ENCODE measurements around the gene RPL5. TPM values are rescaled to one million over a fixed set of nuclear protein-coding genes. Genes with fewer than 3 reads are reported as not detected.

The RPL5 gene
- total RNA-seq, 1 experiment from 2014 or later, result 1,430 TPM

DNA sequence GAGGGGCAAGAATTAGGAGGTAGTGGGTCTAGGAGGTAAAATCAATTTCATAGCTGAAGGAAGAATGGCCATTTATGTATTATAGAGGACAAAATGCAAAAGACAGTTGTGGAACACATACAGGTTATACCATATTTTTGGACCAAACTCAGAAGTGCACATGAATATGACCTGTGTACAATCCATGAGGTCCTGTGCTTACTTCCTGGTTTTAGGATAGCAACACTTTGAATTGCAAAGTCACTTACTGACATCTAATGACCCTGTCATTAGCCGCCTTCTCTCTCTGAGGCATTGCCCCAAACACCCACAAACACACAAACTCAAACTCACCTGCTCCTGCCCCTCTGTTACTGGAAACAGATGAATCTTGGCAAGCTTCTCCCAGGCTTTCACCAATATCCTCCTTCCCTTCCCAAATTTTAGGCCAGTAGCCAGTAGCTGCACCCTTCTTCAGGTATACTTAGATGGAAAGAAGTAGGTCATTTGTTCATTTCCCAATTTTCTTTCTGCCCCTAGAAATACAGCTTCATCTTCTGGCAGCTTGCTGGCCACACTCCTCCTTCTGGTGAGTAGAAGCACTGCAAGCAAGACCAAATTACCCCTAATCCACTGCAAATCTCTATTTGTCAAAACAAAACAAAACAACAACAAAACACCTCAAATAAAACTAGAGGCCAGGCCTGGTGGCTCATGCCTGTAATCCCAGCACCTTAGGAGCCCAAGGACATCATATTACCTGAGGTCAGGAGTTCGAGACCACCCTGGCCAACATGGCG is 13.7 kb upstream of the RPL5 start:
- no peak overlapping the region for H3K4me3 Mint-ChIP-seq
- no peaks in the 10 kb centered on the region for H3K9me3 Mint-ChIP-seq
- TF ChIP-seq, protein P1, sequence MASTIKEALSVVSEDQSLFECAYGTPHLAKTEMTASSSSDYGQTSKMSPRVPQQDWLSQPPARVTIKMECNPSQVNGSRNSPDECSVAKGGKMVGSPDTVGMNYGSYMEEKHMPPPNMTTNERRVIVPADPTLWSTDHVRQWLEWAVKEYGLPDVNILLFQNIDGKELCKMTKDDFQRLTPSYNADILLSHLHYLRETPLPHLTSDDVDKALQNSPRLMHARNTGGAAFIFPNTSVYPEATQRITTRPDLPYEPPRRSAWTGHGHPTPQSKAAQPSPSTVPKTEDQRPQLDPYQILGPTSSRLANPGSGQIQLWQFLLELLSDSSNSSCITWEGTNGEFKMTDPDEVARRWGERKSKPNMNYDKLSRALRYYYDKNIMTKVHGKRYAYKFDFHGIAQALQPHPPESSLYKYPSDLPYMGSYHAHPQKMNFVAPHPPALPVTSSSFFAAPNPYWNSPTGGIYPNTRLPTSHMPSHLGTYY (CRISPR knock-in tag; IDR thresholded peaks at IDR 0.05), result no peak
- TF ChIP-seq, protein P2, sequence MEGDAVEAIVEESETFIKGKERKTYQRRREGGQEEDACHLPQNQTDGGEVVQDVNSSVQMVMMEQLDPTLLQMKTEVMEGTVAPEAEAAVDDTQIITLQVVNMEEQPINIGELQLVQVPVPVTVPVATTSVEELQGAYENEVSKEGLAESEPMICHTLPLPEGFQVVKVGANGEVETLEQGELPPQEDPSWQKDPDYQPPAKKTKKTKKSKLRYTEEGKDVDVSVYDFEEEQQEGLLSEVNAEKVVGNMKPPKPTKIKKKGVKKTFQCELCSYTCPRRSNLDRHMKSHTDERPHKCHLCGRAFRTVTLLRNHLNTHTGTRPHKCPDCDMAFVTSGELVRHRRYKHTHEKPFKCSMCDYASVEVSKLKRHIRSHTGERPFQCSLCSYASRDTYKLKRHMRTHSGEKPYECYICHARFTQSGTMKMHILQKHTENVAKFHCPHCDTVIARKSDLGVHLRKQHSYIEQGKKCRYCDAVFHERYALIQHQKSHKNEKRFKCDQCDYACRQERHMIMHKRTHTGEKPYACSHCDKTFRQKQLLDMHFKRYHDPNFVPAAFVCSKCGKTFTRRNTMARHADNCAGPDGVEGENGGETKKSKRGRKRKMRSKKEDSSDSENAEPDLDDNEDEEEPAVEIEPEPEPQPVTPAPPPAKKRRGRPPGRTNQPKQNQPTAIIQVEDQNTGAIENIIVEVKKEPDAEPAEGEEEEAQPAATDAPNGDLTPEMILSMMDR (IDR thresholded peaks at IDR 0.05), result peak; percentile 40
- H3K27ac Mint-ChIP-seq, result peak overlapping the region; percentile 44; the same call in 1 of the 2 replicates
- ATAC-seq (peak; percentile 80), DNase-seq (ENCODE audit: low spot score) (peak; percentile 20)
- H3K4me1 Mint-ChIP-seq, result peaks cover 2% of the 10 kb centered on the region; the same call in 1 of the 2 replicates
- H3K27me3 Mint-ChIP-seq (ENCODE audit: low read depth), result no peaks in the 10 kb centered on the region
- H3K36me3 Mint-ChIP-seq, result no peaks in the 10 kb centered on the region
- ChIA-PET CTCF (interaction anchor here (0.6 to 3.5 kb wide), 27 partner anchors 9 to 510 kb away, joined by 3 to 99 read pairs (median 5); partner anchors contain the start of genes EVI5, GFI1 and RPL5), POLR2A (interaction anchor here (1.2 to 1.4 kb wide), 2 partner anchors 14 to 33 kb away, joined by 3 to 5 read pairs; partner anchors contain the start of genes EVI5 and RPL5)

DNA sequence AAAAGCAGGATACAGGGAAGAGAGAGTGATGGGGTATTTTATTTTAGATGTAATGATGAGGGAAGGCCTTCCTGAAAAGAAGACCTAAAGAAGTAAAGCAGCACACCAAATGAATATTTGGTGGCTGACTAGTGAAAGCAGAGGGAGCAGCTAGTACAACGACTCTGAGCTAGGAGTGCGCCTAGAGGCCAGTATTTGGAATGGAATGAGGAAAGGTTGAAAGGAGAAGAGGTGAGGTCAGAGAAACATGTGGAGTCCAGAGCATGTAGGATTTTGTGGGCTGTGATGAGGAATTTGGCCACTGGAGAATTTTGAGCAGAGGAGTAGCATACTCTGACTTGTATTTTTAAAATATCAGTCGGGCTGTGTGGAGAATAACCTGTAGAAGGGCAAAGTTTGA is 11.8 kb upstream of the RPL5 start:
- POLR2A ChIA-PET, result no interaction called here
- peaks cover 2% of the 10 kb centered on the region; the same call in 1 of the 2 replicates for H3K4me1 Mint-ChIP-seq
- no peaks in the 10 kb centered on the region for H3K27me3 Mint-ChIP-seq (ENCODE audit: low read depth)
- H3K9me3 Mint-ChIP-seq, result no peaks in the 10 kb centered on the region
- DNase-seq (ENCODE audit: low spot score) (no peak), ATAC-seq (peak; percentile 53; the same call in 1 of the 2 replicates)
- H3K4me3 Mint-ChIP-seq, result no peak overlapping the region
- H3K36me3 Mint-ChIP-seq, result no peaks in the 10 kb centered on the region
- no peak for TF ChIP-seq OVOL2 (CRISPR knock-in tag; IDR thresholded peaks at IDR 0.05; ENCODE audit: borderline replicate concordance)
- TF ChIP-seq, protein P3, sequence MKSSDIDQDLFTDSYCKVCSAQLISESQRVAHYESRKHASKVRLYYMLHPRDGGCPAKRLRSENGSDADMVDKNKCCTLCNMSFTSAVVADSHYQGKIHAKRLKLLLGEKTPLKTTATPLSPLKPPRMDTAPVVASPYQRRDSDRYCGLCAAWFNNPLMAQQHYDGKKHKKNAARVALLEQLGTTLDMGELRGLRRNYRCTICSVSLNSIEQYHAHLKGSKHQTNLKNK (CRISPR knock-in tag; IDR thresholded peaks at IDR 0.05), result no peak
- no peak for TF ChIP-seq JAZF1 (CRISPR knock-in tag; IDR thresholded peaks at IDR 0.05)
- no peak for TF ChIP-seq GRHL2 (CRISPR knock-in tag; IDR thresholded peaks at IDR 0.05; ENCODE audit: insufficient replicate concordance, severe bottlenecking)
- no peak for TF ChIP-seq ZNF232 (CRISPR knock-in tag; IDR thresholded peaks at IDR 0.05)
- TF ChIP-seq, protein P4, sequence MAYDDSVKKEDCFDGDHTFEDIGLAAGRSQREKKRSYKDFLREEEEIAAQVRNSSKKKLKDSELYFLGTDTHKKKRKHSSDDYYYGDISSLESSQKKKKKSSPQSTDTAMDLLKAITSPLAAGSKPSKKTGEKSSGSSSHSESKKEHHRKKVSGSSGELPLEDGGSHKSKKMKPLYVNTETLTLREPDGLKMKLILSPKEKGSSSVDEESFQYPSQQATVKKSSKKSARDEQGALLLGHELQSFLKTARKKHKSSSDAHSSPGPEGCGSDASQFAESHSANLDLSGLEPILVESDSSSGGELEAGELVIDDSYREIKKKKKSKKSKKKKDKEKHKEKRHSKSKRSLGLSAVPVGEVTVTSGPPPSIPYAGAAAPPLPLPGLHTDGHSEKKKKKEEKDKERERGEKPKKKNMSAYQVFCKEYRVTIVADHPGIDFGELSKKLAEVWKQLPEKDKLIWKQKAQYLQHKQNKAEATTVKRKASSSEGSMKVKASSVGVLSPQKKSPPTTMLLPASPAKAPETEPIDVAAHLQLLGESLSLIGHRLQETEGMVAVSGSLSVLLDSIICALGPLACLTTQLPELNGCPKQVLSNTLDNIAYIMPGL (CRISPR knock-in tag; IDR thresholded peaks at IDR 0.05), result no peak
- no peak for TF ChIP-seq PRRX2 (CRISPR knock-in tag; IDR thresholded peaks at IDR 0.05)
- TF ChIP-seq ZNF396 (CRISPR knock-in tag; IDR thresholded peaks at IDR 0.05; ENCODE audit: borderline replicate concordance), result no peak
- no peak for TF ChIP-seq NR2C2 (CRISPR knock-in tag; IDR thresholded peaks at IDR 0.05)
- no peak for TF ChIP-seq SMAD4 (CRISPR knock-in tag; IDR thresholded peaks at IDR 0.05)
- TF ChIP-seq NFATC4 (CRISPR knock-in tag; IDR thresholded peaks at IDR 0.05), result no peak
- TF ChIP-seq, protein P5, sequence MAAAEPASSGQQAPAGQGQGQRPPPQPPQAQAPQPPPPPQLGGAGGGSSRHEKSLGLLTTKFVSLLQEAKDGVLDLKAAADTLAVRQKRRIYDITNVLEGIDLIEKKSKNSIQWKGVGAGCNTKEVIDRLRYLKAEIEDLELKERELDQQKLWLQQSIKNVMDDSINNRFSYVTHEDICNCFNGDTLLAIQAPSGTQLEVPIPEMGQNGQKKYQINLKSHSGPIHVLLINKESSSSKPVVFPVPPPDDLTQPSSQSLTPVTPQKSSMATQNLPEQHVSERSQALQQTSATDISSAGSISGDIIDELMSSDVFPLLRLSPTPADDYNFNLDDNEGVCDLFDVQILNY (CRISPR knock-in tag; IDR thresholded peaks at IDR 0.05), result no peak
- TF ChIP-seq ZNF423 (CRISPR knock-in tag; IDR thresholded peaks at IDR 0.05), result no peak
- no peak for TF ChIP-seq SOX15 (CRISPR knock-in tag; IDR thresholded peaks at IDR 0.05)
- CTCF ChIA-PET, result interaction anchor here (1.8 to 3.5 kb wide), 3 partner anchors 12 to 72 kb away, joined by 5 to 99 read pairs (median 11); partner anchors contain the start of gene RPL5
- H3K27ac Mint-ChIP-seq, result no peak overlapping the region

Data from WTC11 (cell line).